ENCODE results near the gene THEMIS. TPM values are rescaled to one million over a fixed set of nuclear protein-coding genes. Genes with fewer than 3 reads are reported as not detected.
A peak's percentile ranks its signal among the peaks of the same experiment; 100 is the strongest.

The THEMIS gene
- total and polyA plus RNA-seq, 10 donors: 0.80 to 17.8 (median 12.7) TPM

DNA sequence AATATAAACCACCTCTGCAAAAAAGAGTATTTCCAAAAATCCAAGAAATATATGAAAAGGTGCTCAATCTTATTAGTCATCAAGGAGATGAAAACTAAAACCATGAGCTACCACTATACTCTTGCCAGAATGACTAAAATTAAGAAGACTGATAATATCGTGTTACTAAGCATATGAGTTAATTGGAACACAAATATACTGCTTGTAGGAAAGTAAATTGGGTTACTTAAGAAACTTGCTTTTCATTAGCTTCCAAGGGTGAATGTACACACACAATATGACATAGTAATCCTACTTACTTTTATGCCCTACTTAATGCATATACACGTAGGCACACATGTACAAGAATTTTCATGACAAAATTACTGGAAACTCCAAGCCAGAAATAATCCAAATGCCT lies 3.4 kb downstream of the THEMIS start:
- TF ChIP-seq POLR2AphosphoS5 (IDR thresholded peaks at IDR 0.05) (no peak), POLR2A (IDR thresholded peaks at IDR 0.05) (no peak)
- TF ChIP-seq, protein P1, sequence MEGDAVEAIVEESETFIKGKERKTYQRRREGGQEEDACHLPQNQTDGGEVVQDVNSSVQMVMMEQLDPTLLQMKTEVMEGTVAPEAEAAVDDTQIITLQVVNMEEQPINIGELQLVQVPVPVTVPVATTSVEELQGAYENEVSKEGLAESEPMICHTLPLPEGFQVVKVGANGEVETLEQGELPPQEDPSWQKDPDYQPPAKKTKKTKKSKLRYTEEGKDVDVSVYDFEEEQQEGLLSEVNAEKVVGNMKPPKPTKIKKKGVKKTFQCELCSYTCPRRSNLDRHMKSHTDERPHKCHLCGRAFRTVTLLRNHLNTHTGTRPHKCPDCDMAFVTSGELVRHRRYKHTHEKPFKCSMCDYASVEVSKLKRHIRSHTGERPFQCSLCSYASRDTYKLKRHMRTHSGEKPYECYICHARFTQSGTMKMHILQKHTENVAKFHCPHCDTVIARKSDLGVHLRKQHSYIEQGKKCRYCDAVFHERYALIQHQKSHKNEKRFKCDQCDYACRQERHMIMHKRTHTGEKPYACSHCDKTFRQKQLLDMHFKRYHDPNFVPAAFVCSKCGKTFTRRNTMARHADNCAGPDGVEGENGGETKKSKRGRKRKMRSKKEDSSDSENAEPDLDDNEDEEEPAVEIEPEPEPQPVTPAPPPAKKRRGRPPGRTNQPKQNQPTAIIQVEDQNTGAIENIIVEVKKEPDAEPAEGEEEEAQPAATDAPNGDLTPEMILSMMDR (IDR thresholded peaks at IDR 0.05 in 8 of 11, conservative IDR thresholded peaks at IDR 0.05 in 3 of 11): no peak
- peaks cover 0 to 10% (median 0%) of the 10 kb centered on the region in 6 donors for H3K4me1 ChIP-seq

DNA sequence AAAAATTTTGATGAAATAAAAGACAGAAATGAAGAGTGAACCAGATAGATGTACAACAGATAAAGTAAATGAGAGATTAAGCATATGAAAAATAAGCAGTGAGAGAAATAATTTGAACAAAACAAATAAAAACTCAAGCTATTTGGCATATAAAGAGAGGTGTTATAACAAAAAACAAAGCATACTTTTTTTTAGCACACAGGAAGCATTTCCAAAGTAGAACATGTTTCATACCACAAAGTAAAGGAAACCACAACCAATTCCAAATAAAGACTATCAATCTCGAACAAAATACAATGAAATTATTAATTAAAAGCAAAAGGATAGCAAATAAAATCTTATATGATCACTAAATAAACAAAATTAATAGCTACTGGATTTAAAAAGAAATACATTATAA lies 6.8 kb downstream of the THEMIS start:
- peak overlapping the region in 3 of 8 donors; percentile 15 to 43 (median 37) for H3K27ac ChIP-seq
- no peaks in the 10 kb centered on the region for H3K27me3 ChIP-seq (replicated peaks in 1 of 7)

More for the DNA sequence above, 3.4 kb downstream of the THEMIS start:
- Histone ChIP-seq H3K9me3 (no peaks in the 10 kb centered on the region), H3K4me3 (peak overlapping the region in 1 of 8 donors; percentile 2), H3K27me3 (replicated peaks in 1 of 7) (no peaks in the 10 kb centered on the region), H3K36me3 (no peaks in the 10 kb centered on the region), H3K27ac (peak overlapping the region in 3 of 8 donors; percentile 6 to 15 (median 12))
- no peak for DNase-seq
- WGBS, 5 donors: 69 to 77% (median 70%) methylated on average over 2 of the region's 2 CpGs
- intact Hi-C loops (cut with DNase I; ENCODE audit: low total_unique reads): no loop called here

DNA sequence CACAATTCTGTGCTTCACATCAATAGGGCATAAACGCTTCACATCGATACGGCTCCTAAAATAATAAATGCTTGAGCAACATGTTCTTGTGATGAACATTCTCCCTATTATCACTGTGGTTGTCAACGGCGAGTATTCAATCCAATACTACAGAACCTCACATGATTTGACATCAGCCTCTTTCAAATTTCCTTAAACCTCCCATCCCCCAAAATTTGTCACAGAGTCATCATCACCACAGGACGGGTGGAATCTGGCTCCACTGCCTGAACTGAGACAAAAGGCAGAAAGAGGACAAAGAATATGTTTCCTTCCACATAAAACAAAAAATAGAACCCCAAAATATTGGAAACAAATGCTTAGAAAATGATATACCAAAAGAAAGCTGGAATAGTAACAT lies 7.3 kb downstream of the THEMIS start:
- WGBS, 5 donors: 72 to 80% (median 75%) methylated on average over 6 of the region's 6 CpGs
- Histone ChIP-seq H3K27me3 (replicated peaks in 1 of 7) (no peaks in the 10 kb centered on the region), H3K27ac (peak overlapping the region in 3 of 8 donors; percentile 15 to 43 (median 37)), H3K4me3 (peak overlapping the region in 1 of 8 donors; percentile 2), H3K9me3 (no peaks in the 10 kb centered on the region), H3K36me3 (no peaks in the 10 kb centered on the region), H3K4me1 (peaks cover 0 to 10% (median 0%) of the 10 kb centered on the region in 6 donors)
- intact Hi-C loops (cut with DNase I; ENCODE audit: low total_unique reads): no loop called here
- TF ChIP-seq POLR2A (IDR thresholded peaks at IDR 0.05) (no peak), POLR2AphosphoS5 (IDR thresholded peaks at IDR 0.05) (no peak)
- TF ChIP-seq, protein P1 (IDR thresholded peaks at IDR 0.05 in 8 of 11, conservative IDR thresholded peaks at IDR 0.05 in 3 of 11): no peak
- no peak for DNase-seq

More for the DNA sequence above, 6.8 kb downstream of the THEMIS start:
- WGBS, 5 donors: 12 to 38% (median 19%) methylated on average over 1 of the region's 1 CpG
- TF ChIP-seq, protein P1 (IDR thresholded peaks at IDR 0.05 in 8 of 11, conservative IDR thresholded peaks at IDR 0.05 in 3 of 11): no peak
- no peak for TF ChIP-seq POLR2A (IDR thresholded peaks at IDR 0.05)
- TF ChIP-seq POLR2AphosphoS5 (IDR thresholded peaks at IDR 0.05): no peak
- intact Hi-C loops (cut with DNase I; ENCODE audit: low total_unique reads): no loop called here
- no peaks in the 10 kb centered on the region for H3K36me3 ChIP-seq
- no peaks in the 10 kb centered on the region for H3K9me3 ChIP-seq
- H3K4me1 ChIP-seq: peaks cover 0 to 10% (median 0%) of the 10 kb centered on the region in 6 donors
- H3K4me3 ChIP-seq: peak overlapping the region in 1 of 8 donors; percentile 2
- no peak for DNase-seq

DNA sequence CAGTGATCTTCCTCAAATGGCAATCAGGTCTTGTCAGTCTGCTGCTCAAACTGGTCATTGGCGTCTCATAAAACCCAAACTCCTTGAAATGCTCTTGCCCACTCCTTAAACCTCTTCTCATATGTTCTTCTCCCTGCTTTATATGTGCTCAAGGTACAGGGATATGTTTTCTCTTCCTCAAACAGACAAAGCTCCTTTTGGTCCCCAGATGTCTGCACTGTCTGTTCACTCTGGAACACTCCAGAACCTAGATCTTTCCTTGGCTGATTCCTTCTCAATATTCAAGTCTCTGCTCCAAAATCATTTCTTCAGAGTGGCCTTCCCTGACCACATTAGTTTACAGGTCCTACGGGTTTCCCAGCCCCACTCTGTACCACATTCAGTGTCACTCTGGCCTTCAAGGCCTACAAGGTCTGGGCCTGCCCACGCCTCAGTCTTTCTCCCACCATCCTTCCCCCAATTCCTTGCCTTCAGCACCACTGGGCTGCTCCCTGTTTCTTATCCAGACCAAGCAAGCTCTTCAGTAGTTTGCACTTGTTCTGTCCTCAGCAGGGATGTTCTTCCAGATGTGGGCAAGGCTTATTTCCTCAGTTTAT lies 9.0 kb downstream of the THEMIS start:
- Histone ChIP-seq H3K4me1 (peaks cover 0 to 10% (median 0%) of the 10 kb centered on the region in 6 donors), H3K27ac (peak overlapping the region in 2 of 8 donors; percentile 13 to 22), H3K27me3 (replicated peaks in 1 of 7) (no peaks in the 10 kb centered on the region), H3K9me3 (no peaks in the 10 kb centered on the region), H3K36me3 (no peaks in the 10 kb centered on the region), H3K4me3 (no peak overlapping the region)
- intact Hi-C loops (cut with DNase I; ENCODE audit: low total_unique reads): no loop called here
- WGBS, 5 donors: 79 to 91% (median 82%) methylated on average over 3 of the region's 3 CpGs
- TF ChIP-seq POLR2AphosphoS5 (IDR thresholded peaks at IDR 0.05) (no peak), POLR2A (IDR thresholded peaks at IDR 0.05) (no peak)
- TF ChIP-seq, protein P1 (IDR thresholded peaks at IDR 0.05 in 8 of 11, conservative IDR thresholded peaks at IDR 0.05 in 3 of 11): no peak
- no peak for DNase-seq

Data from spleen (tissue), 11 donors.